SU-DHL-6 (cell line): Measurements from ENCODE around the gene PIK3C2G.

Source experiments
- CTCF ChIP-seq: fragments of 200-600 bp; sonication (generic); IDR thresholded peaks from one replicate; pipeline ENCODE4 v1.5.1; 2017; ENCODE audit warnings: antibody characterized with exemption, mild to moderate bottlenecking, low read length, moderate library complexity; ENCODE audit not compliant: insufficient read depth, poor library complexity, severe bottlenecking
- EZH2phosphoT487 ChIP-seq: fragments of 200-600 bp; sonication (generic), shearing (Covaris generic); conservative IDR thresholded peaks from 2 replicates; pipeline ENCODE4 v1.6.1; 2018; ENCODE audit warnings: mild to moderate bottlenecking, antibody characterized with exemption, low read length, moderate library complexity, mixed read lengths

- TF ChIP-seq CTCF (no peak), EZH2phosphoT487 (no peak)
Measured at GRCh38 chr12:18352312-18352711, 91.0 kb downstream of the PIK3C2G start.
